Nephron progenitor cell (in vitro differentiated cells): ENCODE measurements around the gene TEX2.
A peak's percentile ranks its signal among the peaks of the same experiment; 100 is the strongest.

ENCODE experiments used
- DNase-seq: peaks from one replicate; pipeline ENCODE4 v3.0.0; 2021
- H3K27ac Mint-ChIP-seq: 2 replicates; pipeline ENCODE4 v1.8.0; 2021; ENCODE audit warnings: mild to moderate bottlenecking, moderate library complexity, mixed read lengths
- H3K27me3 Mint-ChIP-seq: 2 replicates; pipeline ENCODE4 v1.8.0; 2021; ENCODE audit warnings: mild to moderate bottlenecking, low read depth, mixed read lengths; ENCODE audit not compliant: poor library complexity
- H3K36me3 Mint-ChIP-seq: 2 replicates; pipeline ENCODE4 v1.8.0; 2021; ENCODE audit warnings: low read depth, mixed read lengths
- H3K4me1 Mint-ChIP-seq: 2 replicates; pipeline ENCODE4 v1.8.0; 2021; ENCODE audit warnings: mixed read lengths
- H3K4me3 Mint-ChIP-seq: 2 replicates; pipeline ENCODE4 v1.8.0; 2021; ENCODE audit warnings: mild to moderate bottlenecking, moderate library complexity, mixed read lengths
- H3K9me3 Mint-ChIP-seq: 2 replicates; pipeline ENCODE4 v1.8.0; 2021; ENCODE audit warnings: mild to moderate bottlenecking, moderate library complexity, mixed read lengths
- TF ChIP-seq, protein P1 (sequence below): fragments of 200-600 bp; sonication (generic); IDR thresholded peaks from 2 replicates; pipeline ENCODE4 v1.5.0; 2021; ENCODE audit warnings: antibody characterized with exemption

Gene TEX2

DNA sequence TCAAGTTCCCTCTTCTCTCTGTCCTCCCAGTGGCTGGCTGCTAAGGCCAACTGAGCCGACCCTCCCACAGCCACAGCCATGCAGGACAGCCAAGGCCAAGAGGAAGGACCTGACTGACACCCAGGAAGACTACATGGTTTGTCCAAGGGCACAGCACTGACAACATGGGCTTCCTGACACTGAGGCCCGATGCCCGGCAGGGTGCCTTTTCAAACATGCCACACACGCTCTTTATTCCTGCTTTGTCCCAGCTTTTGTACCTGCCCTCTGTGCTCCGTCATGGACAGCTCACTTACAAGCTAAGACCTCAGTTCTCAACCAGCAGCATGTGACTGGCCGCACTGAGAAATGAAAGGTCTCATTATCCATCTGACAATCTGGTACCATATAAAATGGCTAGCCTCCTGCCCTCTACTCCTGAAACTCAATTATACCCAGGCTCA, 45.8 kb downstream of the TEX2 start:
- Mint-ChIP-seq H3K4me1 (peaks cover 33% of the 10 kb centered on the region), H3K36me3 (peaks cover 28% of the 10 kb centered on the region), H3K4me3 (no peak overlapping the region), H3K27ac (peak overlapping the region; percentile 20), H3K9me3 (peaks cover 25% of the 10 kb centered on the region), H3K27me3 (no peaks in the 10 kb centered on the region)
- no peak for DNase-seq
- TF ChIP-seq, protein P1, sequence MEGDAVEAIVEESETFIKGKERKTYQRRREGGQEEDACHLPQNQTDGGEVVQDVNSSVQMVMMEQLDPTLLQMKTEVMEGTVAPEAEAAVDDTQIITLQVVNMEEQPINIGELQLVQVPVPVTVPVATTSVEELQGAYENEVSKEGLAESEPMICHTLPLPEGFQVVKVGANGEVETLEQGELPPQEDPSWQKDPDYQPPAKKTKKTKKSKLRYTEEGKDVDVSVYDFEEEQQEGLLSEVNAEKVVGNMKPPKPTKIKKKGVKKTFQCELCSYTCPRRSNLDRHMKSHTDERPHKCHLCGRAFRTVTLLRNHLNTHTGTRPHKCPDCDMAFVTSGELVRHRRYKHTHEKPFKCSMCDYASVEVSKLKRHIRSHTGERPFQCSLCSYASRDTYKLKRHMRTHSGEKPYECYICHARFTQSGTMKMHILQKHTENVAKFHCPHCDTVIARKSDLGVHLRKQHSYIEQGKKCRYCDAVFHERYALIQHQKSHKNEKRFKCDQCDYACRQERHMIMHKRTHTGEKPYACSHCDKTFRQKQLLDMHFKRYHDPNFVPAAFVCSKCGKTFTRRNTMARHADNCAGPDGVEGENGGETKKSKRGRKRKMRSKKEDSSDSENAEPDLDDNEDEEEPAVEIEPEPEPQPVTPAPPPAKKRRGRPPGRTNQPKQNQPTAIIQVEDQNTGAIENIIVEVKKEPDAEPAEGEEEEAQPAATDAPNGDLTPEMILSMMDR: no peak

DNA sequence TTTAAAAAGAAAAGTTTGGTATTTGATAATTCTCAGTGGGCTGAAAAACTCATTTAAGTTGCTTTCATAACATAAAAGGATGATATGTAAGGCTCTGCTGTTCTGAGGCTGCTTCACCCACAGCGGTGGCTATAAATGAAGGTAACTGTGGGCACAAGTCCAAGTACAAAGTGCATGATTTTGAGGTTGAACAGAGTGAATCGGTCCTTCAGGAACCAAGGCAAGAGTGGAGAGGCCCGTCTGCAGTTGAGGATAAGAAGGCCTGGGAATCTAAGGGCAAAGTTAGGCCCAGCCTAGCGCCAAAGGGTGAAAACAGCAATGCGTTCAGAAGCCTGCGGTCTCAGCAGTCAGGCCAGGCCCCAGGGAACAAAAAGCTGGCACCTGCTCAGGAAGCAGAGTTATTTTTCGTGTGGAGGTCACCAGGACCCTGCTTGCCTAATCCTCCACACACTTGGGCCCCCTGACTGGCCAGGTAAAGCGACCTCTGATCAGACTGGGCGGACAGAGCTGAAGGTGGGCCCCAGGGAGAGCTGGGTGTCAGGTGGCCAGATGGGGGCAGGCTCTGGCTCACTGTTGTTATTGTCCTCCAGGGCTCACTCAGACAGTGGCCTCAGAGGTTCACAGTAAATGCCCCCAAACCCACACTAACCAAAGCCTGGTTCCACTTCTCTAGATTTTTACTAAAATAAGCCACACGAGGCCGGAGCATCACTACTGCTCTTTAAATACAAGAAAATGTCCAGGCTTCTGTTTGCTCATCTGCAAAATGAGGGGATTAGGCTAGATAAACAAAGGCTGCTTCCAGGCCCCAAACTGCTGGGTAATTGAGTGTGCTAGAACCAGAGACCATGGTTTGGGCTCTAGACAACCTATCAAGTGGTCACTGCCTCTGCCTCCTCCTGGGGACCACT, 46.5 kb downstream of the TEX2 start:
- H3K4me3 Mint-ChIP-seq: peak overlapping the region; percentile 11
- H3K4me1 Mint-ChIP-seq: peaks cover 38% of the 10 kb centered on the region
- H3K27me3 Mint-ChIP-seq: no peaks in the 10 kb centered on the region
- H3K9me3 Mint-ChIP-seq: peaks cover 22% of the 10 kb centered on the region
- no peak for DNase-seq
- TF ChIP-seq, protein P1: no peak
- H3K36me3 Mint-ChIP-seq: peaks cover 32% of the 10 kb centered on the region
- H3K27ac Mint-ChIP-seq: peak overlapping the region; percentile 53

DNA sequence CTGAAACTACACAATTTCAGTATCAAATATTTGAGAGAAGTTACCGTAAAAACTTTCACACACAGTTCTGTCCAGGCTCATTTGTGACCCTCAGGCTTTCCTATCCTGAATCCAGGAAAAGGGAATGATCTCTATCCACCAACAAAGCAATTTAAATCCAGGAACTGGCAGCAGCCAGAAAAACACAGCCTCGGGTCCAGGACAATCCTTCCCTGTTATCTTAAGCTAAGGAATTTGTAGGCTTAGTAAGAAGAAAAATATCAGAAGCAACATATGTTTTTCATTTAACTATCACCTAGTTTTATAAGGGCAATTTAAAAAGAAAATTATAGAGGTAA, 47.1 kb downstream of the TEX2 start:
- TF ChIP-seq, protein P1: no peak
- DNase-seq: no peak
- no peak overlapping the region for H3K27ac Mint-ChIP-seq
- no peaks in the 10 kb centered on the region for H3K27me3 Mint-ChIP-seq
- H3K4me1 Mint-ChIP-seq: peaks cover 38% of the 10 kb centered on the region
- H3K9me3 Mint-ChIP-seq: peaks cover 16% of the 10 kb centered on the region
- H3K4me3 Mint-ChIP-seq: no peak overlapping the region
- H3K36me3 Mint-ChIP-seq: peaks cover 31% of the 10 kb centered on the region

DNA sequence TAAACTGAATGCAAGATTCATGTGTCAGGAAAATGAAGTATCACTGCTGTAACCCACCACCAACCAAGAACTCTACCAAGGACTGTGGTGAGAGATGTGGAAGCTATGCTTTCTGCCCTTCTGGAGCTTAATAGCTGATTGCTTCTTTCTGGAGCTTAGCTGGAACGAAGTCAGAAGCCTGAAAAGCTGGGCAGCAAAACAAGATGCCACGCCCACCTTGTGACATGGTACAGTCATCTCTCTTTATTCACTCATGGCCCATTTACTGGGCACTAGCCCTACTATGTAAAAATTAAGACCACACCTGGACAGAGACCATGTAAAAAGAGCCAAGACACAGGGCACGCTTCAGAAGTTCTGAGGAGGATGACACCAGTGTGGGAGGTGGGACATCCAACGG, 48.1 kb downstream of the TEX2 start:
- peaks cover 27% of the 10 kb centered on the region for H3K36me3 Mint-ChIP-seq
- no peak overlapping the region for H3K27ac Mint-ChIP-seq
- TF ChIP-seq, protein P1: no peak
- H3K4me1 Mint-ChIP-seq: peaks cover 38% of the 10 kb centered on the region
- no peak for DNase-seq
- no peak overlapping the region for H3K4me3 Mint-ChIP-seq
- H3K27me3 Mint-ChIP-seq: no peaks in the 10 kb centered on the region
- H3K9me3 Mint-ChIP-seq: peaks cover 9% of the 10 kb centered on the region

DNA sequence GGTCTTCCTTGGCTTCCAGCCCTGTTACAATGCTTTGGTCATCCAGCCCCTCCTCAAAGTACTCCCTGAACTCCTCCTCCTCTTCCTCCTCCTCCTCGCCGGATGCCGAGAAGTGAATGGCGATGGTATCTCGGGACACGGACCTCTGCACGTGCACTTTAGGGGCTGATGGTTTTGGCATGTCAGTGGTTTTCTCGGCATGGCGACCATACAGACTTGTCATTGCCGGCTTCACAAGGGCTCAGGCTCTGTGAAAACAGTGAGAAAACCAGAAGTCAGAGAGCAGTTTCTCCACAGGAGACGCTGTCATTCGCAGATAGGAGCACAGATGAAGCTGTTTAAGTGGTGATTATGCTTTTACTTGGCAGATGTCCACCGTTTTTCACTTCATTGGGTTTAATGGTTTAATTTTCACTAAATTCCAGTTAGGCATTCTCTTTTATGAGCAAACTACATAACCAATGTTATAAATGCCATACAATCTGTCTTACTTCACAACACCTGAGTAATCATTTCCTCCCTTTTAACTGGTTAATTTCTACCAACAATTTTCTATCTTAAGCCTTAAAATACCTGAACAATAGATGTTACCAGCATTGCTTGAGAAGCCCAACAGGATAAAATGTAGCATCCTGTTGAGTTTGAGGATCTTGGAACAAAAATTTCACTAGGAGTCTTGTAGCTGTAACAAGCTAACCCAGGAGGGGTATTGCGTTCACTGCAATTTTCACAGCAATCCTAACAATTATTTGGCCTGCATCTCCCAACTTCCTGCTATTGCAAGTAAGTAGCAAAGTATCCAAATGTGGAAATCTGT, 48.9 kb downstream of the TEX2 start:
- TF ChIP-seq, protein P1: no peak
- Mint-ChIP-seq H3K27ac (no peak overlapping the region), H3K4me1 (peaks cover 38% of the 10 kb centered on the region), H3K36me3 (peaks cover 23% of the 10 kb centered on the region), H3K27me3 (no peaks in the 10 kb centered on the region), H3K4me3 (no peak overlapping the region), H3K9me3 (peaks cover 4% of the 10 kb centered on the region)
- DNase-seq: no peak
